ENCODE data around the gene RPS6KL1.
A peak's percentile ranks its signal among the peaks of the same experiment; 100 is the strongest.

The RPS6KL1 gene

DNA sequence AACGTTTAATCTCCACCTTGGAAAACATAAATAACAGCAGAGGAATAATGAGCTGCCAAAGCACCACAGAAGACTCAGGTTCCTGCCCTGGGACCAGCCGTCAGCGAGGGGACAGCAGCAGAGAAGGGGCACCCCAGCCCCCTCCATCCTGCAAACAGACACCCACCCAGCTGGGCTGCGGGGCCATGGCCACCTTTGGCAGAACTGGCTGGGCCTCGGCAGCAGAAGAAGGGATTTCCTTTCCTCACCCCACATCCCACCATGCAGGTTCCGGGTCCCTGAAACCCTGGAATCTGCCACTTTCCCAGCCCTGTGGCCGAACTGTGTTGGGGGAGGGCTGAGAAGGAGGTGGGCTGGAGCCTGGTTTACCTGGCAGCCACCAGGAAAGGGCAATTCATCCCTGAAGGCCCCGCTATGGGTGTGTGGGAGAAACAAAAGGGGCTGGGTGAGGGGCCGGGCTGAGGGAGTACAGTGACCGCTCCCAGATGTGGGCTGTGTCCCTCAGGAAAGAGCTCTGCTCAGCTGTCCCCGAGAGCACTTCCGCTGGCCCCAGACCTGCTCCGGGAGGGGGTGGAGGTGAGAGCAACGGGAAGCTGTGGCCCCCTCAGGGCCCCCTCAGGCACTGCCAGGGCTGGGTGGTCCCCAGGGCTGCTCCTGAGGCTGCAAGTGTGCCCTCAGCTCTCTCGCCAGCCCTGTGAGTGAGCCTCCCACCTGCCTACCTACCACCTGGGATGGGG is 28.6 kb upstream of the RPS6KL1 start:
- DNase-seq: no peak

DNA sequence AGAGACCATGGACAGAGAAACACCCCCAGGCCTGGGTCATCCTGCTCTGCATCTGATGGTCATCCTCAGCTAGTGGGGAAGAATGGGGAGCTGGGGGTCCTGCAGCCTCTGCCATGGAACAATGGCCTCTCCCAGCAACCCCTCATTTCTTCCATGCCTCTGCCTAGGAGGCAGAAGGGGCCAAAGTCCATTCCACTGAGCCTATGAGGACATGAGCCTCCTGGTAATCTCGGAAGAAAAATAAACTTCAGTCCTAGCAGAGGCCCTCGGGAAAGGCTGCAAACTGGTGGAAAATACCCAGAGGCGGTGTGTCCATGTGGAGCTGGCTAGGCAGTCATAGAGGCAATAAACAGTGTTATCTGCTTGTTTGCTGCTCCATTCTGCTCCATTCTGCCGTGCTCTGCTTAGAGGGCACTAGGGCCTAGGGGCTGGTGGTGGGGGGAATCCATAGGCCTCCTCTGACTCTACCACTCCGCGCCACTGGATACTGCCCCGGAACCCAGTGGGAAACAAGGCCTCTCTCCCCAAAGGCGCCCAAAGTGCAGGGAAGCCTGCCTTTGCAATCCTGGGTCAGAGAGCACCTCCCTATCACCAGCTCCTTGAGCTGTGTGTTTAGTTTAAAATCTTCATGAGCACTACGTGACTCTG is 27.9 kb upstream of the RPS6KL1 start:
- no peak for DNase-seq

DNA sequence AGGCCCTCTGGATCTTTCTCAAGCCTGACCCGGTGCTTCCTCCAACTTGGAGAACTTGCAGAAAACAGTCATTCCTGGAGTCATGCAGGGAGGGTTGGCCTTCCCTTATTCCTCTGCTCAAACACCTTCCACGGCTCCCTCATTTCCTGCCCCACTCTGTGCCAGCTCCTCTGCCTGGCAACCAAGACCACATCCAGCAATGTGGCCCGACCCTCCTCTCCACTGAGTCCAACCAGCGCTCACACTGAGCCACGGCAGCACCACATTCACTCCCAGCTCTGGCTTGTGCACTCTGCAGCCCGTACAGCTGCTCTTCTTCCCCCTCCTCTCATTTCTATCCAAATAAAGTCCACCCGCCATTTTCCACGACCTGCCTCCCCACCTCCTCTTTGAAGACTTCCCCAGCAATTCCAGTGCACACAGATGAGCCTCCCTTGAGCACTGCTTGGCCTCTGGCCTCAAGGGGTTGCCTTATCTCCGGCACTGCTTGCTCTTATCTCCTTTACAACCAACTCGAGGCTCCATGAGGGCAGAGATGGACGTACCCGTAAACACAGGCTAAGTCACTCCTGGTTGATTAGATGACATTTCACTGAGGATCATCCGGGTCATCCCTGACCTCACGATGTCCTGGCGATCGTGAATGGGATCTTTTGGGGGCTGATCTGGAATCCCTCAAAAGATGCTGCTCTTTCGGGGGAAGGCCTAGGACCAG is 27.0 kb upstream of the RPS6KL1 start:
- no peak for DNase-seq

DNA sequence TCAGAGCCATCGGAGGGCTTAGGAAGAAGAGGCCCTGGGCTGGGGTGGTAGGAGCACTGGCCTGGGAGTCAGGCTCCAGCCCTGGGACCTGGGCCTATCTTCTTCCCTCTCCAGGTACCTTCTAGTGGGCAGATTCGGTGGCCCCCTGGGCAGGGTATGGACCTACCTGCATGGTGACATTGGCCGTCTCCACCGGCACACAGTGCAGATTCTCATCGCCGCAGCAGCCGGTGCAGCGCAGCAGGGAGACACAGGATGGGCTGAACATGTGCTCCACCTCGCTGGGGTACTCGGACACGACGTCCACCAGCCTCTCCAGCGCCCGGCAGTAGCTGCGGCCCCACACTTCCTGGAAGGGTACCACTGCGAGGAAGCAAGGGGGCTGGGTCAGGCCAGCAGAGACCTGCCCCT is 26.1 kb upstream of the RPS6KL1 start:
- no peak for DNase-seq

DNA sequence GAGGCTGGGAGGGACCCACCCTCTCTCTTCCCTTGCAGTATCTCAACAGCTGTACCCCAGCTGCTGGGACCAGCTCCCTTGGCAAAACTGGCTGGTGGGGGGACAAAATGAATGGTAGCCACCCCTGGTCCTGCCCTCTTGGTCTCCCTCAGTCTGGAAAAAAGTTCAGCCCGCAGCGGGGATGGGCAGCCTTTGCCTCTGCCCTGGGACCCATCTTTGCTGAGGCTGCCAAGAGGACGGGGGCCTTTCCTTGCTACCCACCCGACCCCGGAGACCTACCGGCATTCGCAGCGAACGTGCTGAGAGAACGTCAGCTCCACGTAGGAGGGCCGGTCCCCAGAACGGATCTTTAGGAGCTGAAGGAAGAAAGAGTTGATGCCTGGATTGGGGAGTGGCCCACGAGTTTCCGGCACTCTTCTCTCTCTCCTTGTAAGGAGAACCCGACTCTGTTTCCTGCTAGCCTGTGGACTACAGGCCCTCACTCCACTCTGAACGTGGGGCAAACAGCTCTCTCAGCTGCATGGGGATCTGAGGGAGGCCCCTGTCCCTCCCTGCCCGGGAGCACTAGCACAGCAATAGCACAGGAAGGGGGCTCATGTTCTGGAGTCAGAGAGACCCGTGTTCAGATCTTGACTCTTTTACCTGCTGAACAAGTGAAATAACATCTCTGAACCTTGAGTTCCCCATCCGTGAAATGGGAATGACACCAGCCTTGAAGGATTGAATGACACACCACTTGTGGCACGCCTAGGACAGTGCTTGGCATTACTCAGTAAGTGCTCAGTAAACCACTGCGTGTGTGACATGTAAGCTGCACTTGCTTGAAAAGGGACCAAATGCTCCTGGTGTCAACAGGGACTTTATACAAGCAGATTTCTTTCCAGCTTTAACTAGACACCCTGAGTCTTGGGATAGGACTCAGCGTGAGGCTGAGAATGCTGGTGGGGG is 25.4 kb upstream of the RPS6KL1 start:
- no peak for DNase-seq

DNA sequence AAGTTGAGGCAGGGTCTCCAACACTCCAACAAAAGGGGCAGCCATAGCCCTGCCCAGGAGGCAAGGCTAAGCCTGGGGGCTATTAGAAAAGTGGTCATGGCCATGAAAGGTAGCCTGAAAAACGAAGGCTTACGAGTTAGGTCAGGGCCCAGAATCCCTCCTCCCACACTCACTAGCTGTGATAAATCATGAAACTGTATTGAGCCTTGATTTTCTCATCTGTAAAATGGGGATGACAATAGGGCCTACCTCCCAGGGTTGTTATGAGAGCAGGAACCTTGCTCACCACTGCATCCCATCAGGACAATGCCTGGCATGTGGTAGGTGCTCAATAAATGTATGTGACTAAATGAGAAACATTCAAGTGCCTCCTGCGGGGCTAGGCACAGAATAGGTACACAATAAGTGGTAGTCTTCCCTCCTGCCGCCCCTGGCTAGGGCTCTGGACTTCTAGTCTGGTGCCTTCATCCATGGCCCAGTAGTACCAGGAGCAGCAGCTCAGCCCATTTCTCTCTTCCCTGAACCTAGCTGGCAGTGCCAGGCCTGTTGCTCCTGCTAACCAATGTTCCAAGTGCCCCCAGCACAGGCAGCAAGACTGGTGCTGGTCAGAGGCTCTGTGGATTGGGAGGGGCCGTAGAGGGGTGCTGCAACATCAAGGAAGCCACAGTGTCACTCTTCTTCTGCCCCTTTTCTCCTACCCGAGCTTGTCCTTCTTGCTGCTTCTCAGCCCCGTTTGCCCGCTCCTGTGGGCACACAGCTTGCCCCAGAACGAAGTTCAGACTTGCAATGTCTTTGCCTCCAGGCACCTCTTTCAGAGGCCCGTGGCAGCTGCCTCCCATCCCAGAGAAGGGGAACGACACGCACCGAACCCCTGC is 24.5 kb upstream of the RPS6KL1 start:
- DNase-seq: no peak

DNA sequence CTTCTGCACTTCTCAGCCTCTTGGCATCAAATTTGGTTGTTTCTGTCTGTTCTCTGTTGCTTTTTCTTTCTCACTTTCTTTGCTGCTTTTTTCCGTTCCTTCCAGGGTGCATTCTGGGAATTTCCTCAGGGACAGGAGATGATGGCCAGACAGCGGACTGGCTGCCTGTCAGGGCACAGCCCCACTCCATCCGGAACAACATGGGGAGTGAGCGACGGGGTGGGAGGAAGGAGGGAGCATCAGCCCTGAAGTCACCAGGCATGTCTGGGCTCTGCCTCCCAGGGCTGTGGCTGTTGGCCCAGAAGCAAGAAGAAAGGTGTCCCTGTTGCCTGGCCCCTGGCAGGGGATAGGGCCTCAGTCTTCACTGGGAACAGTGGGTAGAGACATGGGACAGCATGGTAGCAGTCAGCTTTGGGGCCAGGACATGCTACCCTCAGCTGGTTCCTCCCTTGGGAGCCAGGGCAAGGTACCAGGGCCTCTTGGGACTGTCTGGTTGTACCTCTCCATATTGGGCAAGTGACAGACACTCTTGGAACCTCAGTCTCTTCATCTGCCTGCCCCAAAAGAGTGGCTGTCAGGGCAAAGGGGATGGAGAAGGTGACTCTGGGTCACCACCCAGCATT is 23.7 kb upstream of the RPS6KL1 start:
- no peak for DNase-seq

DNA sequence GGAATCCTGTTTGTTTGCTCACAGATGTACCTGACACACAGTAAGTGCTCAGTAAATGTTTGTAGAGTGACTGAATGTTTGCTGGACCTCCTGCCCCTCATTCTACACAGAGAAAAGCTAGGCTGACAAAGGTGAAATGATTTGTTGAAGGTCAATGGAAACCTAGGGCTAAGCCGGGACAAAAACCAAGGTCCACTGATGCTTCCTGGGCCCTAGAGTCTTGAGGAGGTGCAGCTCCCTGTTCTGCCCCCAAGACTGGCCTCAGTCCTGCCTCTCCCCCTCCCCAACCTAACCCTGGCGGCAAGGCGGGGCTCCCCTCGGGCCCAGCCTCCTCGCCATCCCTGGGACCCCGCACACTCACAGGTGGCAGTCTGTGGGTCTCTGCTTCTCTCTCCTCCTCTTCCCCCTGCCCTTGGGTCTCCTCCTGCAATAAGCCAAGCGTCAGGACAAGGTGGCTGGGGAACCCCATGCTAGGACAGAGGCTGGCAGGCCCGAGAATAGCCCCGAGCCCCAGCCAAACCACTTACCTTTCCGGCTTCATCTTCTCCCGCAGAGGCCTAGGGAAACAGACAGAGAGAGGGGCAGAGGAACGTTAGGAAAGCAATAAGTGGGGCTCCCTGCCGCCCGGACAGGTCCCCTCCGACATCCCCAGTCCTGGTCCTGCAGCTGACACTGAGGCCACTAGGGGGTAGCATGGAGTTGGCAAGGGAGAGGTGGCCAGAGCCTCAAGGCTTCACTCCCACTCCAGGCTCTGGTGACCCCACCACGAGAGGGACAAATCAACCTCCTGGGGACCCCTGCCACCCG is 23.0 kb upstream of the RPS6KL1 start:
- peak; percentile 76 for DNase-seq

DNA sequence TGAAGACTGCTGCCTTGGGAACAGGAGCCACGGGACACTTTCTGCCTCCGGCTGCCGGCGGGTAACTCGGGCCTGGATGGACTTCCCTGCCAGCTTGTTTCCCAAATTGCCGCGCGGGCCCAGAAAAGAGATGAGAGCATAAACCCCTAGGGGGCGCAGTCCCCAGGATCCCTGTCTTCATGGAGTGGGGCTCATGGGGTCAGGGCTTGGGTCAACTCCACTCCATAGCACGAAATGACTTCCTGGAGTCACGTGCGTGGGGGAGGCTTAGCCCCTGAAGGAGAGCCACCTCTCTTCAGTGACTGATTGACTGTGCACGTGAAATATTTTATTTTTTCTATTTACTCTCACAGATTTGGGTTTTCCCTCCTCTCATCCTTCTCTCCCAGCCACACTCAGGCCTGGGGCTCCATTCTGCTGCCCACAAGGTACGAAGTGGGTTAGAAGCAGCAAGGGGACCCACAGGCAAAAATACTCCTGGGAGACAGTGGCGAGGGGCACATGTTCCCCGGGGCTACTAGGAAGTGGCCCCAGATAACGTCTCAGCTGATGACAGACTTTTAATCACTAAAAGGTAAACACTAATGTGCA is 22.3 kb upstream of the RPS6KL1 start:
- no peak for DNase-seq

DNA sequence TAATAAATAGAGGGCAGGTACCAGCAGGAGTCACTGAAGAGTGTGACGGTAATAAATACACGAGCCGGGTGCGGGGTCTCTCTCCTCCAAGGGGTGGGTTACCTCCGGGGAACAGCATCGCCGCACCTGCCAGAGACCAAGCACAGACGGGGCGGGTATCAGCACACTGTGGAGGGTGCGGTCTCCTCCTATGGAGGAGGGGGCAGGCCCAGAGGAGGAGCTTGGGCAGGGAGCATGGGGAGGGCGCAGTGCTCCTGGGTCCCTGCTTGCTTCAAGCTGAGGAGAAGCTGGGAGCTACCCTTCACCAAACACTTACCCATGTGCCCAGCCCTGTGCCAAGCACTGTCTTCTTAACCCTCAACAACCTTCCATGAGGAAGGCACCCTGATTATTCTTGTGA is 19.5 kb upstream of the RPS6KL1 start:
- no peak for DNase-seq

DNA sequence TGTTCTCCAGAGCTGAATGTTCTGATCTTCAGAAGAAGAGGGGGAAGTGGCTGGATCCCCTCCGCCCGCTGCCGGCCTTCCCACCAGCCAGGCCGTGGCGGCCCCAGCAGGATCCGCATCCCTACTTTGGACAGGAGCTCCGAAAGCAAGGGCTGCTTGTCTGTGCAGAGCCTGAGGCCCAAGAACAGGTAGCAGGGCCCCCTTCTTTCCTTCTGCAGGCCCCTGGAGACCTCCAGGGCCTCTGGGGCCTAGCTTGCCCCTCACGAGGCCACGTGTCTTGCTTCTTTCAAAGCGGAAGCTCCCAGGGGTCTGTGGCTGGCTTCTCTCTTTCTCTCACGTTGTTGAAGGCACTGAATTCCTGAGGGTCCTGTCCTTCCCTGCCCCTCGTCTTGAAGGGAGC is 19.1 kb upstream of the RPS6KL1 start:
- DNase-seq: no peak

DNA sequence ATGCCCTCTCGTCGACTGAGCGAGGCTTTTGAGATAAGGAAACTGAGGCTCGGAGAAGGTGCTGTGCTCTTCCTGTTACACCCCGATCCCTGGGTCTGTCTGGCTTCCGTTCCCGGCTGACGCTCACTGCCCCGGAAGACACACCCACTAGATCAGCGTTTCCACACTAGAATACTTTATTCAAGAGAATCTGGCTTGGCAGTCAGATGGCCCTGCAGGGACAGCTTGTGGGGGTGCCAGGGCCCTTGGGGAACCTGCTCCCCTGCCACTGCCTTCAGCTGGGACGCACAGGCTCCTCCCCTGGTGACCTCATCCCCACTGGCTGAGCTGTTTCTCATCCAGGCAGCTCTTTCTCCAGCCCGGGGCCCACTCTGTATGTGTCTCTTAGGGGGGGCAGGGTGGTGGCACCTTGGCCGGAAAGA is 18.6 kb upstream of the RPS6KL1 start:
- peak; percentile 42 for DNase-seq

DNA sequence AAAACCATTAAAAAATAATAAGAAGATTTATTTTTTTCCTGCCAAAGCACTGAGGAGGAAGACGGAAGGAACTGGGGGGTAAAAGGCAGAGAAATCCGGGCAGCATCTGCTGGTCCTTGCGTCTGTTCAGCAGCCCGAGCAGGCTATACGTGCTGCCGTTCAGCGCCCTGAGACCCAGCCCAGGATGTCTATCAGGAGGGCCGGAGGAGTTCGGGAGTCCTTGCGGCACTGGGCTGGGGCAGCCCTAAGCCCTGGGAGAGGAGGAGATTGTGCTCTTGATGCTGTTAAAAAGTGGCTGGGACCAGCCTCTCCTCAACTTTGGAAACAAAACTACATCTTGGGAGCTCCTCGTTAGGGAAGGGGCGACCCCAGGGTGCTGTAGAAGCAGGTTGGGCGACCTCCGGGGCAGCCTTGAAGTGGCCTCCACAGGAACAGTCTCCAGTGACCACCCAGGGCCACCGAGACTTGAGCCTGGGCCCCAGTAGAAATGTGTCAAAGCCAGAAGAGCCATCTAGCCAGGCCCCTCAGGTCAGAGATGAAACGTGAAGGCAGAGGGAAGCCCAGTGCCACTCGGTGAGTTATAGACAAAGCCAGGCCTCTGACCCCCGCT is 18.0 kb upstream of the RPS6KL1 start:
- no peak for DNase-seq

DNA sequence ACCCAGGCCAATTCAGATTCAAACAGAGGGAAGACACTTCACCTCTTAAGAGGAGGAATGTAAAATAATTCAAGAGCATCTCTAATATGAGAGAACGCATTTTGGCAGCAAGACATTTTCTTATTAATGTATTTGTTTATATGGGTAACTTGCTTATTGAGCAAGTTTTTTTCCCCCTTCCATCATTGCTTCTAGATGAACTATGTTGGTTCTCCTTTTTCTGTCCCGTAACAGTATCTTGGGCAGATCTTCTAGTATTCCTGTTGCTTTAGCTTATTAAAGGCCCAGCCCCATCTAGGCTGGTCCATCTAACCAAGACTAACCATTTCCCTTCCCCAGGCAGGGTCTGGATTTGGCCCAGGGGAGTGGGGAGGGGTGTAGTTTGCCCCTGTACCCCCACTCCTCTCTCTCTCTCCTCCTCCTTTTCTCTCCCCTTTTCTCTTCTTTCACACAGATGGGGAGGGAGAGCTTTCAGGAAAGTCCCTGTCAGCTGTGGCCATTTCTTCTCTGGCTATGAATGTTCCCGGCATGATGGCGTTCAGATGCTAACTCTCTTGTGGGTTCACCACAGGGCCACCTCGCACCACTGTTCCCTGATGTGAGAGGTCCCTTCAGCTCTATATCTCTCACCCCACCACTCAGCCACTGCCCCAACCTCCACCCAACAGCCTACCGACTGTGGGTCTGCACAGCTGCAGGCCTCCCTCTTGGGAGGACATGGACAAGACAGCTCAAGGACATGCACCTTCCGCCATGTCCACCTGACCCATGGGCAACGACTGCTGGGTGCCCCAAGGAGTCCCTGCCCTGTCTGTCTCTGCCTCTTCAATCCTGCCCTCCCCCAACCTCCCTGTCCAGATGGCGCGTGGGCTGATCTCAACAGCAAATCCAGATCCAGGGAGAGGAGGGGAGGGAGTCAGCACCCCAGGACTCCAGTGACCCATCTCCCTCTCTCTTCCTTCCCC is 15.8 kb upstream of the RPS6KL1 start:
- no peak for DNase-seq

DNA sequence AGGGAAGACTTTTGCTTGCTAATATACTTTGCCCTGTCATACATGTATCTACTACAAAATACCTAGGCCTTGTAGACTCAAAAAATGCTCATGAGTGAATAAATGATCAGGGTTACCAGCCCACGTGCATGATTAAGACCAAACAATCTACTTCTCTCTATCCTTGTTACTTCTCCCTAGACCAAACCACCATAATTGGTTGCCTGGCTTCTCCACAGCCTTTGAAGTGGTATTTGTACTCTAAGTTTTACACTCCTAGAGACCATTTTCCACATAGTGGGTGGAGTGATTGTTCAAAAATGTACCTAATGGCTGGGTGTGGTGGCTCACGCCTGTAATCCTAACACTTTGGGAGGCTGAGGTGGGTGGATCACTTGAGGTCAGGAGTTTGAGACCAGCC is 14.1 kb upstream of the RPS6KL1 start:
- no peak for DNase-seq

DNA sequence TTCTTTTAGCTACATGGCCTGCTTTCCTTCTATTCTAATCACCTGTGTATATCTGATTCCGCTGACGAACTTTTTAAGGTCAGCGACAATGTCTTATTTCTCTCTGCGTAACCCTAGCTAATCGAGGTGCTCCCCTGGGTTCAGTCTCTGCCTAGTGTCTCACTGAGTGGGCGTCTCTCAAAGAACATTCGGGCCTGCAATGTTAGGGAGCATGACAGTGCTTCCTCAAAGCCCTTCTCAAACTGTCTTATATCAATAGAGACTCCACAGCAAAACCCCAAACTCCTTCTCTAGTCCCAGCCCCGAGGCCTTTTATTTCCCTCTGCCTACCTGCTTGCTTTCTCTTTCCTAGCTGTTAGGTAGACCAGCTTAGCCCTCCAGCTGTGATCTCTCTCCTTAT is 13.7 kb upstream of the RPS6KL1 start:
- DNase-seq: no peak

DNA sequence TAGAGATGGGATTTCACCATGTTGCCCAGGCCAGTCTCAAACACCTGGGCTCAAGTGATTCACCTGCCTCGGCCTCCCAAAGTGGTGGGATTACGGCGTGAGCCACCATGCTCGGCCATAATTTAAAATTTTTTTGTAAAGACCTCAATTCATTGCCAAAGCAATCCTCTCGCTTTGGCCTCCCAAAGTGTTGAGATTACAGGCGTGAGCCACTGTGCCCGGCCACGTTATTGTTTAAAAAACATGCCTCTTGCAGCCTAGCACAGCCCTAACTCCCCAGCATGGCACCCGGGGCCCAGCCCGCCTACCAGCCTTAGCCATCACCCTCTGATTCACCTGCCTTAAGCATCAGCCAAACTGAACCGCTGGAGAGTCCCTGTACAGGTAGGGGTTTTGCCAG is 13.1 kb upstream of the RPS6KL1 start:
- no peak for DNase-seq

DNA sequence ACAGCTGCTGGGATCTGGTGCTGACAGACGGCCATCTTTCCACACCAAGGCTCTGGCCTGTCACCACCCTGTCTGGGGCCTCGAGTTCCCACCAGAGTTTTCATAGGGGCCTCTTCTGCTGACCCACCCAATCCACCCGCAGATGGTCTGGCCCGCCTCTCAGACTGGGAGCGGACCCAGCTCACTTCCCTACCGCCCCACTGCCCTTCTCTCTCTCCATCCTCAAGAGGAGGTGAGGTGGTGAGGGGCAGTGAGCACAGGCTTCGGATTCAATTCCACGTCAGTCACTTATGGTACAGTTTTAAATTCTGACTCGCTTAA is 12.3 kb upstream of the RPS6KL1 start:
- no peak for DNase-seq
